Loucy (cell line): ENCODE measurements around the gene MRPS15.

ENCODE experiments used
- EZH2phosphoT487 ChIP-seq: fragments of 200-600 bp; IDR thresholded peaks from 2 replicates; pipeline ENCODE4 v1.6.1; 2018; ENCODE audit warnings: antibody characterized with exemption, mild to moderate bottlenecking, moderate library complexity, borderline replicate concordance
- TF ChIP-seq, protein P1 (sequence below): fragments of 200-600 bp; sonication (generic); conservative IDR thresholded peaks from 2 replicates; pipeline ENCODE4 v1.5.1; 2014; ENCODE audit warnings: mild to moderate bottlenecking, antibody characterized with exemption, low read length

DNA sequence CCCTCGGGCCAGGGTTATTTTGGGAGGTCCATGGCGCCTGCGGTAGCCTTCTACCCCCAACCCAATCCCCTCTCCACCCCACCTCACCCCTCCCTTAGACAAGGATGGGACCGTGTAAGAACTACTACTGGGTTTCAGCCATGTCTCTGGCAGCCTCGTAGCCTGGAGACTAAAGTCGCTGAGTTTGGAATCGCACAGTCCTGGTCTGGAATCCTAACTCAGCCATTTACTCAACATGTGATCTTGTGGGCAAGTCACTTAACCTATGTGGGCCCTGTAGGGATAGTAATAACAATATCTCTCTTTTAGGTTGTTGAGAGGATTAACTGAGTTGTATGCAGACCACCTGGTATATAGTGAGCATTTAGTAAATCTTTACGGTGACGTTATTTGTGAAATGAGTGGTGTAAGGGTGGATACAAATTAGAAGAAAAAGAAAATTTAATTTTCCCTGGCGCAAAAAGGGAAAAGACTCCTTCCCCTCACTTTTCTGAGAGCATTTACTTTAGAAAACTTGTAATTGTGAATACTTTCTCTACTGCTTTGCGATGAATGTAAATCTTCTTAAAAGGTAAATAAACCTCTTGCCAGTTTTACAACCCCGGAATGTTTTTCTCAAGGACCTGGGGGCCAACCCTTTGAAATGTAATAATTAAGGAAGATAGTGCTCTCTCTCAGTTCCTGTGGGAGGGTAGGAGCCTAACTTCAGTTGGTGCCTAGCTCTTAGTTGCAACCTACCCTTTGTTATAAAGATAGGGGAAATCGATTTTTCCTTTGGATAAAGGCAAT lies 615 bp upstream of the MRPS15 start:
- TF ChIP-seq, protein P1, sequence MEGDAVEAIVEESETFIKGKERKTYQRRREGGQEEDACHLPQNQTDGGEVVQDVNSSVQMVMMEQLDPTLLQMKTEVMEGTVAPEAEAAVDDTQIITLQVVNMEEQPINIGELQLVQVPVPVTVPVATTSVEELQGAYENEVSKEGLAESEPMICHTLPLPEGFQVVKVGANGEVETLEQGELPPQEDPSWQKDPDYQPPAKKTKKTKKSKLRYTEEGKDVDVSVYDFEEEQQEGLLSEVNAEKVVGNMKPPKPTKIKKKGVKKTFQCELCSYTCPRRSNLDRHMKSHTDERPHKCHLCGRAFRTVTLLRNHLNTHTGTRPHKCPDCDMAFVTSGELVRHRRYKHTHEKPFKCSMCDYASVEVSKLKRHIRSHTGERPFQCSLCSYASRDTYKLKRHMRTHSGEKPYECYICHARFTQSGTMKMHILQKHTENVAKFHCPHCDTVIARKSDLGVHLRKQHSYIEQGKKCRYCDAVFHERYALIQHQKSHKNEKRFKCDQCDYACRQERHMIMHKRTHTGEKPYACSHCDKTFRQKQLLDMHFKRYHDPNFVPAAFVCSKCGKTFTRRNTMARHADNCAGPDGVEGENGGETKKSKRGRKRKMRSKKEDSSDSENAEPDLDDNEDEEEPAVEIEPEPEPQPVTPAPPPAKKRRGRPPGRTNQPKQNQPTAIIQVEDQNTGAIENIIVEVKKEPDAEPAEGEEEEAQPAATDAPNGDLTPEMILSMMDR: no peak
- no peak for TF ChIP-seq EZH2phosphoT487
